Stimulated activated CD8-positive, alpha-beta memory T cell treated with anti-CD3 and anti-CD28 coated beads, Interleukin-2, amount 100 ng/mL, for 48 hours (primary cell): Measurements from ENCODE around the gene NKX1-1.
"Not testable (repeated sequence)": the region's sequence is repeated elsewhere in the genome, so short reads cannot be mapped to it uniquely, and the experiment has no call there.

Source experiments
- DNase-seq, 2 donors: peaks; one replicate each; pipeline ENCODE4 v3.0.0-alpha.2; 2020; ENCODE audit warnings: low read depth in 2 of 2

Gene NKX1-1

DNA sequence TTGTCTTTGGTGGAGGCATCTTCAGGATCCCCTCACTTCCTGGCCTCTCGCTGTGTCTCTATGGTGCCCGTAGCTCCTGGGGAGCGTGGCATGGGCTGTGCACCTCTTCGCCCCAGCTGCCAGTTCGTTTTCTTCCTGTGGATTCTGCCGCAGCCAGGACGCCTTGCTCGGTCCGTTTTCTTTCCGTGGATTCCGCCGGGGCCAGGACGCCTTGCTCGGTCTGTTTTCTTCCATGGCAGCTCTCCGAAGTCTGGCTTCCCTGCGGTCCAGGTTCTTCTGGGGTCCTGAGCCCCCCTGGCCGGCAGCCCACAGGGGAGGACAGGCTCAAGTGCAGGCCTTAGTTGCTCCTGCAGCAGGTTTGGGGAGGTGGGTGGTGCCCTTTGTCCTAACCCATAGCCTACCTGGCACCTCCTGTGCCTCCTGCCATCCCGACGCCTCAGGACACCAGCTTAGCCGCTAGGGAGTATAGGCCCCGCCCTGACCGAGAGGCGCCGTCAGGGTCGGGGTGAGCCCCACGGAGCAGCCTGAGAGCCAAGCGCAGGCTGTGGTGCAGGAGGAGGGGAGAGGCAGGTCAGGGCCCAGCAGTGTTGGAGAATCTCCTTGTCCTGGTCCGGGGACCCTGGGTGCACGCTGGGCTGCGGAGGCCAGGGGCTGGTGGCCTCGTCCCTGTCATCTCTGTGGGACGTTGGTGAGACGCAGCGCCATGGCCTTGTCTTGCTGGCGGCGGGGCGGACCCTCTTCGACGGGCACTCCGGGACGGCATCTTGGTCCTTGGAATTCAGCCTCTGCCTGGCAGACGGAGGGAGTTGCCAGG is 32.1 kb downstream of the NKX1-1 start:
- no peak for DNase-seq

DNA sequence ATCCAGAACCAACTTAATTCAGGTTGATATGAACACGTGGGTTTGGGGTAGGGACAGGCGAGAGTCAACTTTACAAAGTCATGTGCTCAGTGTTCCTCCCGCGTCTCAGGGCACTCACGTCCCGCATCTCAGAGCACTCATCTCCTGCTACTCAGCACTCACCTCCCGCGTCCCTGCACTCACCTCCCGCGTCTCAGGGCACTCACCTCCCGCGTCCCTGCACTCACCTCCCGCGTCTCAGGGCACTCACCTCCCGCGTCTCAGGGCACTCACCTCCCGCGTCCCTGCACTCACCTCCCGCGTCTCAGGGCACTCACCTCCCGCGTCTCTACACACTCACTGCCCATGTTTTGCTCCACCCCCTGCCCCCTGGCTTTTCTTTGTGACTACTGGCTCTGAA is 33.7 kb downstream of the NKX1-1 start:
- not testable (repeated sequence) for DNase-seq

GRCh38 chr4:1371176-1372165 is 34.8 kb downstream of the NKX1-1 start:
- DNase-seq: no peak

DNA sequence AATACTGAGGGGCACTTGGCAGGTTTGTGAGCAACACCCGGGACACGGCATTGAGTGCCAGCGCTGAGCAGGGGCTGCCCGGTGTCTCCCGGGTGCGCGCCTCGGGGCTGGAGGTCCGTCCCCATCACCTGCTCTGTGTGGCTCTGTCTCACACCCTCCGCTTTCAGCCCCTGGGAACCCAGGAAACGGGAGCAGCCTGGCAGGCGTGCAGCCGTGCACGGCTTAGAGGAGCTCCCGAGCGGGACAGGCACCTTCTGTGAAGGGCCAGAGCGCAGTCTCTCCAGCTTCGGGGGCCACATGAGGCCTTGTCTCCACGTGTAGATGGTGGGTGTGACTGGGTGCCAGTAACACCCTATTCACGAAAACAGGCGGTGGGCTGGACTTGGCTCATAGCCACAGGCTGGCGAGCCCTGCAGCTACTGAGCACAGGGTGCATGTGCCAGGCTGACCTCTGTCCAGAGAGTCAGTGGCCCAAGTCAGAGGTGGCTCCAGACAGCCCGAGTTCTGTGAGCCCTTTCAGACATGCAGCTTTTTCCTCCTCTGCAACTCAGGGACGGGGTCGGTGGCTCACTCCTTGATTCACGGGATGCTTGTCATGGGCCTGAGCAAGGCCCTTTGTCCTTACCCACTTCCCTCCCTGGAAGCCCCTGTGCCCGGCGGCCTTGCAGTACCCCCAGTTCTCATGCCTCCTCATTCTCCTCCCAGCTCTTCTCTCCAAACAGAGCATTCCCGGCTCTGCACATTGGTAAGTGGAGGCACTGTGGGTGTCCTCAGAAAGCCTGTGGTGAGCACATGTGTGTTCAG is 35.7 kb downstream of the NKX1-1 start:
- DNase-seq: no peak

DNA sequence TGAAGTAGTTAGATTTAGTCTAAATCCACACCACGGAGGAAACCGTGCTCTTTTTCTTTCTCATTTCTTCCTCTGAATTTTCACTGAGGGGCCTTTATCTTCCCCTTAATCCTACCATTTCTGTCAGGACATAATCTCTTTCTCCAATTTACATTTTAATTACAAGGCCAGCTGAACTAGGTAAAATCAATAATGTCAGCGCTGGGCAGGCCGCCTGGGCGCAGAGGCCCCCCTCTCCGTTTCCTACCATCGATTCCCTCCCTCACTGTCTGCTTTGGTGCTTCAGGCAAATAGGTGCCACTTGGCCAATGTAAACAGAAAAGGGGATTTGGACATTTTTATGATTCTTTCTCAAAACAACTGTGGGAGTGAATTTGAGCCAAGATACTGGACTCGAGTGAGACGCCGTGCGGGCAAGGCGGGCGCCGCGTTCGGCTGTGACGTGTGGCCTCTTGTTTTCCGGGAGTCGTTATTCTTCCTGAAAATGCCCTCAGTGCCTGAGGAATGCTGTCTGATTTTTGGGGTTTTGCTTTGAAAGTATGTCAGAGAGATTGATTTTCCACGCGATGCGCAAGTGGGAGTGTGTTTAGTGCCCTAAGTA is 36.7 kb downstream of the NKX1-1 start:
- DNase-seq: no peak

DNA sequence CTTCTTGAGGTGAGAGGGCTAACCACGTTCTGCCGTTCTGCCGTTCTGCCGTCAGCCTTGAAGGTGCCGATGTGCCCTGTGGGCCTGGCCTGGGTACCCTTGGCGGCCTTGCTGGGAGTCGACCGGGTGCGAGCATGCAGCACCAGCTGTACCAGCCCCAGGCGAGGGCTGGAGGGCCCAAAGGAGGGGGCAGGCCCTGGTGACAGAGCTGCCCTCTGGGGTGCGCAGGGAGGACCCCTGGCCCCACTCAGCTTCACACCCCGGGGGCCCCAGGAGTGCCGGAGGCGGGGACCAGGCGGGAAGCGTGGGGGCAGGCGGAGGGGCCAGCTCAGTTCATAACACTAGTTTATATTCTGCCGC is 37.2 kb downstream of the NKX1-1 start:
- DNase-seq: no peak

DNA sequence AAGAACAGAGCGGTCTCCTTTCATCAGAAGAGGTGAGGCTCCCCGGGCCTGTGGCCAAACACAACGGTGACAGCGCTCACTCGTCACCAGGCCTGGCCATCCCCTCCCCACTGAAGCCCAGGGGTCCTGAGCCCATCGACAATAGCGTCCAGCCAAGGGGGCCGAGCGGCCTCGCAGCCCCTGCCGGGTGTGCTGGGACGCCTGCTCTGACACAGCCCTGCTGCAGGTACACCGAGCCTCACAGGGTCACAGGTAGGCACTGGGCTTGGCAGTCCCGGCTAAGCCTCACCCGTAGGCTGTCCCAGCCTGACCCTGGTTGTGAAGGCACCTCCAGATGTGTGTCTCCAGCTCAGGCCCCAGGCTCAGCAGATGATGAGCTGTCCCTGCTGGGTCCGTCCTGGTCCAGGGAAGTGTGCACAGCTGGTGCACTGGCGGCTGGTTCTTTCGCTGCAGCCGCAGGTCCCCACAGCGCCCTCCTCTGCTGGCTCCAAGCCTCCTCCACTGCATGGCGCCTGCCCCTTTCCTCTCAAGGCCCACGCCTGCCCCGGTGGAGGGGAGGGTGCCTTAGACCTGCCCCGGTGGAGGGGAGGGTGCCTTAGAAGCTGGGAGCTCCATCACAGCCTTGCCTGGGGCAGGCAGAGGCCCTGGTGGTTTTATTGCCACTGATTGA is 37.7 kb downstream of the NKX1-1 start:
- no peak for DNase-seq

DNA sequence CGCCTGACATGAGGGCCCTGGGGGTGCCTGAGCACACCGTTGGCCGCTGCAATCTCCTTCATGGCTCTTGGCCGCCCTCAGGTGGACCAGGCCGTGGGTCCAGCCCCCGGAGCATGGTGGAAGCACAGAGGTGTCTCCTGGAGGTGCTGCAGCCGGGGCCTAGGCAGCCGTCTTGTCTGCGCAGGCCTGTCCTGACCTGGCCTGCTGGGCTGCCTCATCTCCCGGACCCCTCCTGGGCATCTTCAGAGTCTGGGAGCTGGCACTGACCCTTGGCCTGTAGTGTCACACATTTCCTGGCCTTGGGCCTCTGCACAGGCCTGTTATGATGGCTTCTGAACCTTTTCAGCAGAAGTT is 38.3 kb downstream of the NKX1-1 start:
- no peak for DNase-seq

DNA sequence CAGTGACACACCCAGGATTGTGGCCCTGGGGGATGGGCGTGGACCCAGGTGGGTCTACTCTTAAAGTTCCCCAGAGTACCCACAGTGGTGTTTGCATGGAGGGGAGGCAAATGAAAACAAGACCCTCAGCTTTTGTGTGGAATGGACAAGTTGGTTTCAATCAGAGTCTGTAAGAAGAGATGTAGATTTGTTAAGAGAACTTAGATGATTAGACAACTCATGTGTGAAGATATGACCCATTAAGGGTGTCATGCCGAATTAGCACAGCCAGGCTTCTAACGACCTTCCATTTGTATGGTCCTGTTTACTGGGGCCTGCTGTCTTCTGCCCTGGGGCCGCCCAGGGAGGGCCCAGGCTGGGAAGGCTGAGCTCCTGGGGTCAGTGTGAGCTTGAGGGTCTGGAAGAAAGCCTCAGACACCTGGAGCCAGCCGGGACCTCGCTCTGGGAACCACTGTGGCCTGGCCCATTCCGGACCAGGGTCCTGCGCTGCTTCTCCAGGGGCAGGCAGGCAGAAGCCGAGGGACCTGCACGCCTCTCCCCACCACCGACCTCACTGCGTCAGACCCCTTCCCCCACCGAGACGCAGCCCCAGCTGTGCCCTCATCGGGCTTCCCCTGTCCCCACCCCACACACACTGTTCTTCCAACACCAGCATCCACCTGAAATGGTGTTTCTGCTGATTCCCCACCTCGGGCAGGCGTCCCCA is 38.9 kb downstream of the NKX1-1 start:
- no peak for DNase-seq

DNA sequence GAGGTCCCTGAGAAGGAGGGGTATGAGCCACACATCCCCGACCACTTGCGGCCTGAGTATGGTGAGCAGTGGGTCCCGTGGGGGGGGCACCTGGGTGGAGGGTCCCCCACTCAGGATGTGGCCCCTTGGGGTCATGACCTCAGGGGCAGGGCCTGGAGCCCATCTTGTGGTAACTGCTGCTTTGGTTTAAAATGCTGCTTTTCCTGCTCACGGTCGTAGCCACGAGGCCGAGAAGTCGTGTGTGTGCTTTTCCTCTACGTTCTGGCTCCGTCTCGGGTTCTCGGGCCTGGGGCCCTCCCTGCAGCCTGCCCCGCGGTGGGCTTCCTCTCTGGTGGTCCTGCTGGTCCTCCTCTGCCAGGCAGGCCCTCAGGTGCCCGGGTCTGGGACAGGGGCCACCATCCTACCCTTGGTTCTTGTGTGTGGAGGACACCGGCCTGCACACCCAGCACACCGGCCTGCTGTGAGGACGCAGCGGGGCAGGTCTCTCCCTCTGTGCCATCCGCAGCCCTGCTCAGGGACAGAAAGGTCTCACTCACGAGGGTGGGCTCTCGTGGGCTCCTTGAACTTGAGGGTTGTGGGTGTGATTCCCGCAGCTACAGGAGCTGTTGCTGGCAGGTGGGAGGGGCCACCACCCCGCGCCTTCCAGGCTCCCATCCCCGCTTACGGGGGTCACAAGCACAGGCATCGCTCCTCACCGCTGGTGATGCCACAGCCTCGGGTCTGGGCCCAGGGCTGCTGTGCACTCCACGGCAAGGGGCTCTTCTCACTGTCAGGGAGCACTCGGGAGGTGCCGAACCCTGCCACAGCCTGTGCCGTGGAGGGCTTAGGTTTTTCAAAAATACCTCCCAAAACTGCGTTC is 39.6 kb downstream of the NKX1-1 start:
- no peak for DNase-seq

DNA sequence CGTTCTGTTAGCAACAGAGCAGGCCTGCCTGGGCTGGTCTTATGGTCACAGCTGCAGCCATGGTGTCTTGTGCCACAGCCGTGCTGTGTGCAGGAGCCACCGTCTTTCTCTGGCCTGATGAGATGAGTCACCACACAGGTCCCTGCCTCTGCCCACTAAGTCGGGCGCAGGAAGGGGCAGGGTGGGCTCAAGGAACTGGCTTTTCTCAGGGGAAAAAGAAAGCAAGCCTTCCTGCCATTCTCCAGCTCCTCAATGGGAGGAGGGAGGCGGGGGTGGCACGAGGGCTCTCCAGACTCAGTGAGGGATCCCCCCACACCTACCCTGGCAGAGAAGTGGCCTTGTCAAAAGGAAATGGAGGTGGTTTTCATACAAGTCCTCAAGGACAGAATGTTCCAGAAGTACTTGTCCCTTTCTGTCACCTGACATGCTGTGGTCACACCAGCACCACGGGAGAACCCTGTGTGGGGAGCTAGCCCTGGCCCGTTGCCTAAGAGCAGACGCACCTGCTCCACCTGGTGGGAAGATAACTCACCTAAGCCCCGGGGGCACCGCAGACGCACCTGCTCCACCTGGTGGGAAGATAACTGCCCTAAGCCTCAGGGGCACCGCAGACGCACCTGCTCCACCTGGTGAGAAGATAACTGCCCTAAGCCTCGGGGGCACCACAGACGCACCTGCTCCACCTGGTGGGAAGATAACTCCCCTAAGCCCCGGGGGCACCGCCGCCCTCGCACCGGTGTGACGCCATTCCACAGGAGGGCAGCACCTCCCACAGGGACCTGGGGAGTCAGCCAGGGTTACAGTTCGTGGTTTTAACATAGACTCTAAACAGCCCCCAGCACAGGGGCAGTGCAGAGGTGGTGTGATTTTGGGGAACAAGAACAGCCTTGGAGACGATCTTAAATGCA is 40.7 kb downstream of the NKX1-1 start:
- DNase-seq: no peak

DNA sequence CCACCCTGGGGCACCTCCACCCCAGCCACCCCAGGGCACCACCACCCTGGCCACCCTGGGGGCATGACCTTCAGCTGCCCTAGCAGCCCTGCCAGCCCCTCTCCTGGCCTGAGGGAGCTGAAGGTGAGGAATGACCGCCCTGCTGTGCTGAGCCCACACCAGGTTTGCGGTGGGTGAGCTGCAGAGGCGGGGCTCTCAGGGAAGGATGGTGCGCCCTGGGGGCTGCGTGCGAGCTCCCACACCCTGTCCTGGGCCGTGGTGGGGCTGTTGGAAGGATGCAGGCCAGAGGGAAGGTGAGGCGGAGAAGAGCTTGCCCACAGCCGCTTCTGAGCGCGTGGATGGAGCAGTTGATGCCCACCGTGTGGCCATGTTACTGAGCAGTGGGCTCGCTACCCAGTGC is 41.5 kb downstream of the NKX1-1 start:
- DNase-seq: no peak

DNA sequence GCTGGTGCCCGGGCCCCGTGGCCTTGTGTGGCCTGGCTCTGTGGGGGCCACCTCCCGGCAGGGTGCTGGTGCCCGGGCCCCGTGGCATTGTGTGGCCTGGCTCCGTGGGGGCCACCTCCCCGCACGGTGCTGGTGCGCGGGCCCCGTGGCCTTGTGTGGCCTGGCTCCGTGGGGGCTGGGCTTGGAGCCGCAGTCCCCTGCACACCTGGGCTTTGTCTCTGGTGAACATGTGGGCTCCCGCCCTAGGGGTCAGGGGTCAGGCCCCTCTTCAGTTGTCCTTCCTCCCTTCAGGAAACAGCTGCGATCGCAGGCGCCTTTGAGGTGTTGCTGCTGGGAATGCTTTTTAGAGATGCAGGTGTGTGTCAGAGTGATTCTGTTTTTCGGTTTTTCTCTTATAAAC is 42.0 kb downstream of the NKX1-1 start:
- no peak for DNase-seq

DNA sequence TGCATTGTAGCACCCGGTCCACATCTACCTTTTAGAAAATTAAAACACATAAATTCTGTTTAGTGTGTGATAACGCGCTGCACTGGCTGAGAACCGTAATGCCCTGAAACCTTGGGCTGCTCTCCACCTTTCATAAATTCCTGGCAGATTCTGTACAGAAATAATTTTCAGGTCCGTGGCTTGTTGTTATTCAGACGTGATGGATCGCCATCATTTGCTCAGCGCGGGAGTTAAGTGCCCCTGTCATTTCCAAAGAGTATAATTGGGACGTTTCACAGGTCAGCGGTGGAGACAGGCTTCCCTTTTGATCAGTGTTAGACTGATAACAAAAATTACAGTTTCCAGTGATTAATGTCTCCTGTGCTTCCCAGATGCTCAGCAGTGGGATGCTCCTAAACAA is 42.7 kb downstream of the NKX1-1 start:
- DNase-seq: no peak

- DNase-seq: no peak
These were observed 43.7 kb downstream of the NKX1-1 start for GRCh38 chr4:1362521-1362920.

- no peak for DNase-seq
These were observed 44.2 kb downstream of the NKX1-1 start for GRCh38 chr4:1362046-1362445.

GRCh38 chr4:1361431-1361830 is 44.8 kb downstream of the NKX1-1 start:
- no peak for DNase-seq
